Measurements from ENCODE around the gene DNAJC21. TPM values are rescaled to one million over a fixed set of nuclear protein-coding genes. Genes with fewer than 3 reads are reported as not detected.

Gene DNAJC21
- total and polyA plus RNA-seq, 9 of the 15 experiments (the other 6 are each of a cell fraction or from before 2014, with no cell fraction given), result 26.6 to 105 (median 70.7) TPM

- peak within 1 kb of the TSS; percentile 90 for H2AFZ ChIP-seq (ENCODE audit: low read depth, low read length)
- DNase-seq (ENCODE audit: extremely low read depth in 1 of 4, low spot score in 3 of 4), result peak; percentile 84 to 99 (median 88)
- WGBS (ENCODE audit: insufficient coverage, low coverage, missing lambda C conversion rate), result under 1% methylated on average over 67 of the region's 67 CpGs
- no peak for TF ChIP-seq SNAPC5 (CRISPR knock-in tag; IDR thresholded peaks at IDR 0.05)
- TF ChIP-seq SREBF1 (IDR thresholded peaks at IDR 0.05; ENCODE audit: borderline replicate concordance, low read depth, low read length), result no peak
- no peak for TF ChIP-seq MTF1 (CRISPR knock-in tag; IDR thresholded peaks at IDR 0.05; ENCODE audit: borderline replicate concordance)
- TF ChIP-seq ETV5 (CRISPR knock-in tag; IDR thresholded peaks at IDR 0.05; ENCODE audit: low read depth), result peak; percentile 98
- TF ChIP-seq SMAD1 (IDR thresholded peaks at IDR 0.05; ENCODE audit: low read depth, low read length, partially characterized antibody), result peak; percentile 81
- TF ChIP-seq TEAD4 (IDR thresholded peaks at IDR 0.05; ENCODE audit: low read length), result peak; percentile 46
- no peak; the same call in 1 of the 2 replicates for TF ChIP-seq TEAD4 (CRISPR knock-in tag; IDR thresholded peaks at IDR 0.05; ENCODE audit: borderline replicate concordance)
- no peak; the same call in 1 of the 2 replicates for TF ChIP-seq LEF1 (IDR thresholded peaks at IDR 0.05)
- no peak for TF ChIP-seq HDAC6 (IDR thresholded peaks at IDR 0.05; ENCODE audit: low read depth, low read length)
- peak; percentile 99 for TF ChIP-seq RBFOX2 (IDR thresholded peaks at IDR 0.05; ENCODE audit: low read depth, low read length)
- TF ChIP-seq, protein P1, sequence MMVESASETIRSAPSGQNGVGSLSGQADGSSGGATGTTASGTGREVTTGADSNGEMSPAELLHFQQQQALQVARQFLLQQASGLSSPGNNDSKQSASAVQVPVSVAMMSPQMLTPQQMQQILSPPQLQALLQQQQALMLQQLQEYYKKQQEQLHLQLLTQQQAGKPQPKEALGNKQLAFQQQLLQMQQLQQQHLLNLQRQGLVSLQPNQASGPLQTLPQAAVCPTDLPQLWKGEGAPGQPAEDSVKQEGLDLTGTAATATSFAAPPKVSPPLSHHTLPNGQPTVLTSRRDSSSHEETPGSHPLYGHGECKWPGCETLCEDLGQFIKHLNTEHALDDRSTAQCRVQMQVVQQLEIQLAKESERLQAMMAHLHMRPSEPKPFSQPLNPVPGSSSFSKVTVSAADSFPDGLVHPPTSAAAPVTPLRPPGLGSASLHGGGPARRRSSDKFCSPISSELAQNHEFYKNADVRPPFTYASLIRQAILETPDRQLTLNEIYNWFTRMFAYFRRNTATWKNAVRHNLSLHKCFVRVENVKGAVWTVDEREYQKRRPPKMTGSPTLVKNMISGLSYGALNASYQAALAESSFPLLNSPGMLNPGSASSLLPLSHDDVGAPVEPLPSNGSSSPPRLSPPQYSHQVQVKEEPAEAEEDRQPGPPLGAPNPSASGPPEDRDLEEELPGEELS (CRISPR knock-in tag; IDR thresholded peaks at IDR 0.05; ENCODE audit: borderline replicate concordance), result no peak
- TF ChIP-seq HIVEP1 (CRISPR knock-in tag; IDR thresholded peaks at IDR 0.05), result no peak
- no peak for TF ChIP-seq KAT8 (IDR thresholded peaks at IDR 0.05; ENCODE audit: low read depth)
- peak; percentile 92 for TF ChIP-seq DIDO1 (tag; IDR thresholded peaks at IDR 0.05; ENCODE audit: low read depth)
- TF ChIP-seq ZNF436 (CRISPR knock-in tag; IDR thresholded peaks at IDR 0.05), result no peak
- TF ChIP-seq, protein P2, sequence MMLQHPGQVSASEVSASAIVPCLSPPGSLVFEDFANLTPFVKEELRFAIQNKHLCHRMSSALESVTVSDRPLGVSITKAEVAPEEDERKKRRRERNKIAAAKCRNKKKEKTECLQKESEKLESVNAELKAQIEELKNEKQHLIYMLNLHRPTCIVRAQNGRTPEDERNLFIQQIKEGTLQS (IDR thresholded peaks at IDR 0.05), result no peak
- TF ChIP-seq, protein P2 (CRISPR knock-in tag; conservative IDR thresholded peaks at IDR 0.05), result no peak
- peak; percentile 72; the same call in 1 of the 2 replicates for TF ChIP-seq MBD2 (IDR thresholded peaks at IDR 0.05; ENCODE audit: borderline replicate concordance, low read depth)
- TF ChIP-seq RBM34 (IDR thresholded peaks at IDR 0.05; ENCODE audit: borderline replicate concordance, insufficient read depth, low read length), result no peak
- TF ChIP-seq BMI1 (IDR thresholded peaks at IDR 0.05; ENCODE audit: low read length), result no peak; the same call in 1 of the 2 replicates
Measured at GRCh38 chr5:34915139-34915855, 14.1 kb upstream of the DNAJC21 start, which contains the start of the genes BRIX1 and RAD1. BRIX1 (plus strand) TSS chr5:34915711; CDS start chr5:34915739, 28 bp downstream. RAD1 (minus strand) TSS chr5:34915504; CDS start chr5:34914892, 612 bp downstream.

More at GRCh38 chr5:34915139-34915855, 14.1 kb upstream of the DNAJC21 start, which contains the start of the genes BRIX1 and RAD1:
- intact Hi-C loops (cut with micrococcal nuclease), result loop anchor here (1.0 to 5.0 kb wide), 3 partner anchors 14 to 218 kb away; partner anchors contain the start of gene DNAJC21
- ChIA-PET POLR2A (interaction anchor here (0.5 to 6.4 kb wide), 39 partner anchors 9 to 1304 kb away, joined by 3 to 67 read pairs (median 4); partner anchors contain the start of genes DNAJC21, RAI14 and TTC23L), CTCF (ENCODE audit: low intra/inter-chr PET ratio) (no interaction called here)
- in situ Hi-C loops (cut with MboI), result loop anchor here (25.0 kb wide), 1 partner anchor 1453 kb away; no protein-coding TSS in a partner anchor
- Histone ChIP-seq H3K9me1 (ENCODE audit: control insufficient read depth, insufficient read depth, low read length) (no peaks in the 10 kb centered on the region), H3K9ac (ENCODE audit: insufficient read depth in 1 of 2, low read depth in 2 of 2, low read length in 2 of 2) (peak within 1 kb of the TSS; percentile 99 to 100), H3K27me3 (ENCODE audit: control insufficient read depth in 2 of 2, insufficient read depth in 2 of 2, low read length in 2 of 2) (no peaks in the 10 kb centered on the region), H3K9me3 (replicated peaks; ENCODE audit: control insufficient read depth, insufficient read depth, low read depth, low read length) (no peaks in the 10 kb centered on the region), H3K27ac (ENCODE audit: extremely low read depth, low read depth, low read length) (peak within 1 kb of the TSS; percentile 95), H3K4me1 (replicated peaks in 1 of 2; ENCODE audit: control insufficient read depth in 2 of 2, insufficient read depth in 2 of 2, low read length in 2 of 2) (peaks cover 8 to 10% of the 10 kb centered on the region in 2 experiments; a peak in 4 of 5 replicates), H3K4me2 (ENCODE audit: insufficient read depth, low read length) (peak within 1 kb of the TSS; percentile 98), H3K79me2 (ENCODE audit: control insufficient read depth, insufficient read depth, low read length) (peaks cover 96% of the 10 kb centered on the region), H3K4me3 (peak within 1 kb of the TSS; percentile 94), H3K36me3 (ENCODE audit: control insufficient read depth, insufficient read depth, low read length) (peaks cover 82% of the 10 kb centered on the region), H4K20me1 (replicated peaks; ENCODE audit: control insufficient read depth, insufficient read depth, low read length) (peaks cover 8% of the 10 kb centered on the region)
- peak; percentile 94 for FAIRE-seq
- BruUV-seq (replicated peaks), result no TSS peak
- ATAC-seq, result peak; percentile 94
